ENCODE data around the gene APCDD1L.

- TF ChIP-seq EZH2phosphoT487 (IDR thresholded peaks at IDR 0.05; ENCODE audit: insufficient read depth, low read depth) (no peak), EZH2 (IDR thresholded peaks at IDR 0.05; ENCODE audit: insufficient read depth, poor library complexity, severe bottlenecking) (no peak)
Measured at GRCh38 chr20:58531657-58532056, 16.5 kb upstream of the APCDD1L start.
